ENCODE data around the gene PRDX2. TPM values are rescaled to one million over a fixed set of nuclear protein-coding genes. Genes with fewer than 3 reads are reported as not detected.

The PRDX2 gene
- total RNA-seq, 4 donors from 2014 or later: 211 to 436 (median 345) TPM

GRCh38 chr19:12779162-12779993 is 22.2 kb downstream of the PRDX2 start:
- intact Hi-C loops (cut with DNase I): no loop called here
- H3K27me3 ChIP-seq: no peaks in the 10 kb centered on the region
- H3K36me3 ChIP-seq: no peaks in the 10 kb centered on the region
- peak overlapping the region in 3 of 4 donors; percentile 66 to 76 (median 71) for H3K4me3 ChIP-seq
- H3K9me3 ChIP-seq: no peaks in the 10 kb centered on the region
- H3K27ac ChIP-seq: peak overlapping the region; percentile 93 to 99 (median 98)
- H3K4me1 ChIP-seq: peaks cover 47 to 81% (median 53%) of the 10 kb centered on the region in 3 donors
- WGBS, 2 donors: 13 to 57% methylated on average over 3 to 6 of the region's 15 CpGs
- DNase-seq: no peak
- peak in 1 of 4 donors; percentile 34 for TF ChIP-seq POLR2A (IDR thresholded peaks at IDR 0.05)
- TF ChIP-seq, protein P1, sequence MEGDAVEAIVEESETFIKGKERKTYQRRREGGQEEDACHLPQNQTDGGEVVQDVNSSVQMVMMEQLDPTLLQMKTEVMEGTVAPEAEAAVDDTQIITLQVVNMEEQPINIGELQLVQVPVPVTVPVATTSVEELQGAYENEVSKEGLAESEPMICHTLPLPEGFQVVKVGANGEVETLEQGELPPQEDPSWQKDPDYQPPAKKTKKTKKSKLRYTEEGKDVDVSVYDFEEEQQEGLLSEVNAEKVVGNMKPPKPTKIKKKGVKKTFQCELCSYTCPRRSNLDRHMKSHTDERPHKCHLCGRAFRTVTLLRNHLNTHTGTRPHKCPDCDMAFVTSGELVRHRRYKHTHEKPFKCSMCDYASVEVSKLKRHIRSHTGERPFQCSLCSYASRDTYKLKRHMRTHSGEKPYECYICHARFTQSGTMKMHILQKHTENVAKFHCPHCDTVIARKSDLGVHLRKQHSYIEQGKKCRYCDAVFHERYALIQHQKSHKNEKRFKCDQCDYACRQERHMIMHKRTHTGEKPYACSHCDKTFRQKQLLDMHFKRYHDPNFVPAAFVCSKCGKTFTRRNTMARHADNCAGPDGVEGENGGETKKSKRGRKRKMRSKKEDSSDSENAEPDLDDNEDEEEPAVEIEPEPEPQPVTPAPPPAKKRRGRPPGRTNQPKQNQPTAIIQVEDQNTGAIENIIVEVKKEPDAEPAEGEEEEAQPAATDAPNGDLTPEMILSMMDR (IDR thresholded peaks at IDR 0.05): no peak

- Histone ChIP-seq H3K27me3 (no peaks in the 10 kb centered on the region), H3K36me3 (no peaks in the 10 kb centered on the region), H3K4me3 (peak overlapping the region; percentile 44 to 76 (median 68)), H3K27ac (peak overlapping the region; percentile 93 to 99 (median 98)), H3K9me3 (no peaks in the 10 kb centered on the region), H3K4me1 (peaks cover 42 to 78% (median 48%) of the 10 kb centered on the region in 3 donors)
- intact Hi-C loops (cut with DNase I): no loop called here
- TF ChIP-seq, protein P1 (IDR thresholded peaks at IDR 0.05): no peak
- TF ChIP-seq POLR2A (IDR thresholded peaks at IDR 0.05): no peak
- DNase-seq: no peak
- 26 to 29% methylated on average over 3 to 6 of the region's 6 CpGs for WGBS, 2 donors
These were observed 22.8 kb downstream of the PRDX2 start for GRCh38 chr19:12778905-12779161.

GRCh38 chr19:12778017-12778904 is 23.3 kb downstream of the PRDX2 start:
- Histone ChIP-seq H3K36me3 (no peaks in the 10 kb centered on the region), H3K4me1 (peaks cover 36 to 72% (median 43%) of the 10 kb centered on the region in 3 donors), H3K27me3 (no peaks in the 10 kb centered on the region), H3K9me3 (no peaks in the 10 kb centered on the region), H3K4me3 (peak overlapping the region; percentile 44 to 76 (median 68)), H3K27ac (peak overlapping the region; percentile 93 to 99 (median 98))
- TF ChIP-seq, protein P1 (IDR thresholded peaks at IDR 0.05): no peak
- TF ChIP-seq POLR2A (IDR thresholded peaks at IDR 0.05): peak in 2 of 4 donors; percentile 26 to 54
- WGBS, 2 donors: 0 to 4% methylated on average over 7 to 12 of the region's 44 CpGs
- no peak for DNase-seq
- intact Hi-C loops (cut with DNase I): no loop called here

DNA sequence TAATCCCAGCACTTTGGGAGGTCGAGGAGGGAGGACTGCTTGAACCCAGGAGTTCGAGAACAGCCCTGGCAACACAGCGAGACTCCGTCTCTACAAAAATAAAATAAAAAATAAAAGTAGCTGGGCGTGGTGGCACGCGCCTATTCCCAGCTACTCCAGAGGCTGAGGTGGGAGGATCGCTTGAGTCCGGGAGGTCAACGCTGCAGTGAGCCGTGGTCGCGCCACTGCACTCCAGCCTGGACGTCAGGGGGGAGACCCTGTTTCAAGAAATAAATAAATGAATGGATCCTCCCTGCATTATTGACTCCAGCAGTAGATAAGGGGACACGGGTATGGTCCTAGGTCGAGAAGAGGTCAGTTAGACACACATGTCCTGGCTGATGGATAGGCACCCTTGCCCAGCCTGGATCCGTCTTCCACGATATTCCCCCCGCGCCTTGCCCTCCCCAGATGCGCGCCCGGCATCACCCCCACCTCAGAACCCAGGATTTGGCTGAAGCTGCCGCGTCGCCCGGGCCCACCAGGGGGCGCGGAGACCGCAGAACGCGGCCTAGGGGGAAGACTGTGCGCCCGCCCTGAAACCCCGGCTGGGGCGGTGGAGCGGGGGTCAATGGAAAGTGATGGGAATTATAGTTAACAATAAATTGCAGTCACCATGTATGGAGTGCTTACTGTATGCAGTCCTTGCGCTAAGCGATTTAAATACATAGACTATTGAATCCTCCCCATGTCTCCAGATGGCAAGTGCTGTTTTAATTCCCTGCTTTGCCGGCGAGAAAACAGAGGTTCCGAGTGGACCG is 24.2 kb downstream of the PRDX2 start:
- H3K4me3 ChIP-seq: peak overlapping the region; percentile 44 to 76 (median 68)
- WGBS, 2 donors: 7 to 12% methylated on average over 23 to 29 of the region's 43 CpGs
- peaks cover 0 to 5% (median 0%) of the 10 kb centered on the region in 3 donors for H3K36me3 ChIP-seq
- H3K9me3 ChIP-seq: no peaks in the 10 kb centered on the region
- H3K4me1 ChIP-seq: peaks cover 29 to 64% (median 37%) of the 10 kb centered on the region in 3 donors
- DNase-seq: no peak
- intact Hi-C loops (cut with DNase I): no loop called here
- peak overlapping the region; percentile 93 to 99 (median 98) for H3K27ac ChIP-seq
- TF ChIP-seq POLR2A (IDR thresholded peaks at IDR 0.05): no peak
- TF ChIP-seq, protein P1 (IDR thresholded peaks at IDR 0.05): peak; percentile 97 to 99 (median 97)
- H3K27me3 ChIP-seq: no peaks in the 10 kb centered on the region

Measured in esophagus squamous epithelium (tissue), 5 donors.